Tibial nerve (tissue), 4 donors: ENCODE results near the gene STMP1. TPM values are rescaled to one million over a fixed set of nuclear protein-coding genes. Genes with fewer than 3 reads are reported as not detected.
A peak's percentile ranks its signal among the peaks of the same experiment; 100 is the strongest.

Experiments used
- DNase-seq, 2 donors: peaks; one replicate each; pipeline ENCODE4 v3.0.0-alpha.2; 2019; ENCODE audit warnings: low spot score in 2 of 2
- H3K27ac ChIP-seq, 4 donors: fragments of 200-600 bp; sonication (generic) in 3 of 4; one replicate each; pipeline ENCODE4 v1.5.1; 2017 to 2019; ENCODE audit warnings: mild to moderate bottlenecking in 1 of 4
- H3K27me3 ChIP-seq, 2 donors: fragments of 200-600 bp; sonication (generic) in 1 of 2; one replicate each; pipeline versions ENCODE4 v1.5.1 to v1.6.0; 2017 to 2019
- H3K36me3 ChIP-seq, 3 donors: fragments of 200-600 bp; sonication (generic); one replicate each; pipeline ENCODE4 v1.5.1; 2018 to 2019
- H3K4me1 ChIP-seq, 4 donors: fragments of 200-600 bp; sonication (generic) in 3 of 4; one replicate each; pipeline ENCODE4 v1.5.1; 2017 to 2019
- H3K4me3 ChIP-seq, 4 donors: fragments of 200-600 bp; sonication (generic) in 3 of 4; one replicate each; pipeline ENCODE4 v1.5.1; 2017 to 2019; ENCODE audit warnings: mild to moderate bottlenecking in 1 of 4, moderate library complexity in 1 of 4
- H3K9me3 ChIP-seq, 4 donors: fragments of 200-600 bp; sonication (generic) in 3 of 4; one replicate each; pipeline ENCODE4 v1.5.1; 2017 to 2019
- EP300 ChIP-seq, 2 donors: sonication (generic); formaldehyde crosslinking; IDR thresholded peaks; one replicate each; pipeline ENCODE4 v1.6.1; 2017; ENCODE audit warnings: antibody characterized with exemption in 2 of 2, mild to moderate bottlenecking in 1 of 2
- POLR2A ChIP-seq, 2 donors: fragments of 450-650 bp; IDR thresholded peaks; one replicate each; pipeline ENCODE4 v1.6.1; 2017; ENCODE audit warnings: antibody characterized with exemption in 2 of 2, mild to moderate bottlenecking in 2 of 2, moderate library complexity in 2 of 2
- WGBS, 2 donors: methylation state at CpG; one replicate each; pipeline ENCODE4 v1.1.5; 2018; 5-methylcytosine and 5-hydroxymethylcytosine counted together
- total RNA-seq, 4 donors: library from RNA; depleted of rRNA; stranded (reverse); fragments of >200 nt; gene quantifications; one replicate each; pipeline ENCODE4 v1.1.0, GENCODE V29; 2016
- TF ChIP-seq, protein P1 (sequence below), 5 experiments: fragments of 200-600 bp in 3 of 5; fragments of 450-650 bp in 2 of 5; sonication (generic) in 3 of 5; IDR thresholded peaks; one replicate each; pipeline ENCODE4 v1.5.1; 2016 to 2019; ENCODE audit warnings: antibody characterized with exemption in 5 of 5, mild to moderate bottlenecking in 3 of 5, moderate library complexity in 2 of 5

STMP1 gene
- total RNA-seq: 10 to 100 TPM; 17.1 to 23.9 (median 23.3) TPM

DNA sequence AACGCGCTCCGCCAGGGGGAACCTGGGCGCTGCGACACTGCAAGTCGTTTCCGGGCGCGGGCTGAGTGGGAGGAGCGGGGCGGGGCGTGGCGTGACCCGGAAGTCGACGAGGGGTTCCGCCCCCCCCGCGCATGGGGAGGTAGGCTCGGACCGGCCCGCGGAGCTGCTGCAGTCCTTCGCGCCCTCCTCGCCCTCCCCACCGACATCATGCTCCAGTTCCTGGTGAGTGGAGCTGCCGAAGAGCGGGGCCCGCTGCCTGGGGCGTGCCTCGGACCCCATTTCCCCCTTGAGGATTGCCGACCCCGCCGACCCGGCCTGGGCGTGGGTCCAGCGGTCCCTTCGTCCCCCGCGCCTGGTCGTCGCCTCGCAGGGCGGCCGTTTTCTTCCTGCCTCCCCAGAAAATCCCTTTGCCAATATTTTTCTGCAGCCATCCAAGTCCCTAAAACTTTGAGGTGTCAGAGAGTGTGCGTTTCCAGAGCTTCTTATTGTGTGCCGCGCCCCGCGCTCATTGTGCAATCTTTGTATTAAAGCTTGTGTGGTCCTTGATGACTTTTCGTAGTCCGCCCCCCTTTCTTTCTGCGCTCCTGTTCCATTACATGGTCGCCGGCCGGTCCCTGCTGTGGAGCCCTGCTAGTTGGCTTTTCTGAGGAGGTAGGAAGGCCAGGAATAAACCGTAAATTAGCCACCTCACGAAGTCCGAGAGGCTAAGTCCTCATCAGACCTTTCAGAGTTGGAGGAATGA lies at the start of gene STMP1:
STMP1 (plus strand) TSS at position 142 of the 742 bp plus-strand sequence.
- H3K9me3 ChIP-seq: no peaks in the 10 kb centered on the region
- H3K4me3 ChIP-seq: peak within 1 kb of the TSS; percentile 62 to 95 (median 81)
- TF ChIP-seq POLR2A (IDR thresholded peaks at IDR 0.05) (peak; percentile 89 to 91), EP300 (IDR thresholded peaks at IDR 0.05) (peak; percentile 86 to 96)
- TF ChIP-seq, protein P1, sequence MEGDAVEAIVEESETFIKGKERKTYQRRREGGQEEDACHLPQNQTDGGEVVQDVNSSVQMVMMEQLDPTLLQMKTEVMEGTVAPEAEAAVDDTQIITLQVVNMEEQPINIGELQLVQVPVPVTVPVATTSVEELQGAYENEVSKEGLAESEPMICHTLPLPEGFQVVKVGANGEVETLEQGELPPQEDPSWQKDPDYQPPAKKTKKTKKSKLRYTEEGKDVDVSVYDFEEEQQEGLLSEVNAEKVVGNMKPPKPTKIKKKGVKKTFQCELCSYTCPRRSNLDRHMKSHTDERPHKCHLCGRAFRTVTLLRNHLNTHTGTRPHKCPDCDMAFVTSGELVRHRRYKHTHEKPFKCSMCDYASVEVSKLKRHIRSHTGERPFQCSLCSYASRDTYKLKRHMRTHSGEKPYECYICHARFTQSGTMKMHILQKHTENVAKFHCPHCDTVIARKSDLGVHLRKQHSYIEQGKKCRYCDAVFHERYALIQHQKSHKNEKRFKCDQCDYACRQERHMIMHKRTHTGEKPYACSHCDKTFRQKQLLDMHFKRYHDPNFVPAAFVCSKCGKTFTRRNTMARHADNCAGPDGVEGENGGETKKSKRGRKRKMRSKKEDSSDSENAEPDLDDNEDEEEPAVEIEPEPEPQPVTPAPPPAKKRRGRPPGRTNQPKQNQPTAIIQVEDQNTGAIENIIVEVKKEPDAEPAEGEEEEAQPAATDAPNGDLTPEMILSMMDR (IDR thresholded peaks at IDR 0.05): peak in 2 of 5 experiments; percentile 78 to 93
- H3K36me3 ChIP-seq: peaks cover 0 to 8% (median 0%) of the 10 kb centered on the region in 3 donors
- peak within 1 kb of the TSS; percentile 80 to 95 (median 93) for H3K27ac ChIP-seq
- DNase-seq: peak; percentile 95 to 96
- H3K4me1 ChIP-seq: peaks cover 0 to 49% (median 14%) of the 10 kb centered on the region in 4 donors
- no peaks in the 10 kb centered on the region for H3K27me3 ChIP-seq
- 1 to 2% methylated on average over 31 to 32 of the region's 60 CpGs for WGBS, 2 donors

GRCh38 chr7:135616136-135616535 lies 46.2 kb upstream of the STMP1 start:
- TF ChIP-seq EP300 (IDR thresholded peaks at IDR 0.05): no peak
- TF ChIP-seq POLR2A (IDR thresholded peaks at IDR 0.05): no peak
- TF ChIP-seq, protein P1 (IDR thresholded peaks at IDR 0.05): no peak
- H3K27me3 ChIP-seq: no peaks in the 10 kb centered on the region
- DNase-seq: no peak
- no peaks in the 10 kb centered on the region for H3K9me3 ChIP-seq
- no peak overlapping the region for H3K27ac ChIP-seq
- H3K36me3 ChIP-seq: peaks cover 0 to 47% (median 0%) of the 10 kb centered on the region in 3 donors
- 94 to 97% methylated on average over 1 of the region's 1 CpG for WGBS, 2 donors
- H3K4me3 ChIP-seq: no peak overlapping the region
- H3K4me1 ChIP-seq: peaks cover 0 to 11% (median 3%) of the 10 kb centered on the region in 4 donors

DNA sequence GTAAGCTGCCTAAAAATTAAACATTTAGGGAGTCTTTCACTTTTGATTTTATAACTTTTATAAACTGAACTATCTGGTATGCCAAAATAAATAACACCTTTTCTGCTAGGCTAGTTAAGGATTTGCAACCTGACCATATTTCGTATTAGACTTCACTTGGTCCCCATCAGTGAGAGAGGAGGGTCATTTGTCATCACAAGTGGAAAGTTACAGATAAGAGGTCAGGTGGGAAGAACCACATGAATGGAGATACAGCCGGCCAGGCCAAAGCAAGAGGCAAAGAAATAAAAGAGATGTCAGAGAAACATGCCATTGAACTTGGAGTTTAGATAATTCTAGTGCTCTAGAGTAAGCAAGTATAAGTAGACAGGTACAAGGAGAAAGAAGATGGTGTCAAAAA lies 44.5 kb upstream of the STMP1 start:
- H3K9me3 ChIP-seq: no peaks in the 10 kb centered on the region
- no peak overlapping the region for H3K27ac ChIP-seq
- H3K36me3 ChIP-seq: peaks cover 0 to 51% (median 0%) of the 10 kb centered on the region in 3 donors
- no peaks in the 10 kb centered on the region for H3K27me3 ChIP-seq
- TF ChIP-seq EP300 (IDR thresholded peaks at IDR 0.05) (no peak), POLR2A (IDR thresholded peaks at IDR 0.05) (no peak)
- TF ChIP-seq, protein P1 (IDR thresholded peaks at IDR 0.05): no peak
- DNase-seq: no peak
- 76 to 93% methylated on average over 2 of the region's 2 CpGs for WGBS, 2 donors
- peaks cover 0 to 14% (median 6%) of the 10 kb centered on the region in 4 donors for H3K4me1 ChIP-seq
- no peak overlapping the region for H3K4me3 ChIP-seq

- Histone ChIP-seq H3K27ac (no peak overlapping the region), H3K36me3 (peaks cover 0 to 58% (median 0%) of the 10 kb centered on the region in 3 donors)
- 85% methylated on average over 7 of the region's 7 CpGs for WGBS, 2 donors
Measured at GRCh38 chr7:135618510-135618909, 43.8 kb upstream of the STMP1 start.

More at GRCh38 chr7:135618510-135618909, 43.8 kb upstream of the STMP1 start:
- TF ChIP-seq POLR2A (IDR thresholded peaks at IDR 0.05): no peak
- TF ChIP-seq, protein P1 (IDR thresholded peaks at IDR 0.05): no peak
- no peak for TF ChIP-seq EP300 (IDR thresholded peaks at IDR 0.05)
- DNase-seq: no peak
- Histone ChIP-seq H3K4me3 (no peak overlapping the region), H3K27me3 (no peaks in the 10 kb centered on the region), H3K9me3 (no peaks in the 10 kb centered on the region), H3K4me1 (peaks cover 0 to 14% (median 6%) of the 10 kb centered on the region in 4 donors)
